ENCODE data around the gene PMS1.

- no peak for TF ChIP-seq CTCF (IDR thresholded peaks at IDR 0.05; ENCODE audit: low read depth, low read length)
- no peak for TF ChIP-seq POLR2A (IDR thresholded peaks at IDR 0.05; ENCODE audit: extremely low read depth, insufficient read length)
- TF ChIP-seq MAX (IDR thresholded peaks at IDR 0.05; ENCODE audit: low read depth, low read length): no peak
Measured at GRCh38 chr2:189896809-189897208, 112.6 kb downstream of the PMS1 start.

Measured in NB4 (cell line).